ENCODE data around the gene CAV1. TPM values are rescaled to one million over a fixed set of nuclear protein-coding genes. Genes with fewer than 3 reads are reported as not detected.

CAV1 gene
- total and polyA plus RNA-seq, 12 donors: 4.0 to 35.4 (median 9.7) TPM

DNA sequence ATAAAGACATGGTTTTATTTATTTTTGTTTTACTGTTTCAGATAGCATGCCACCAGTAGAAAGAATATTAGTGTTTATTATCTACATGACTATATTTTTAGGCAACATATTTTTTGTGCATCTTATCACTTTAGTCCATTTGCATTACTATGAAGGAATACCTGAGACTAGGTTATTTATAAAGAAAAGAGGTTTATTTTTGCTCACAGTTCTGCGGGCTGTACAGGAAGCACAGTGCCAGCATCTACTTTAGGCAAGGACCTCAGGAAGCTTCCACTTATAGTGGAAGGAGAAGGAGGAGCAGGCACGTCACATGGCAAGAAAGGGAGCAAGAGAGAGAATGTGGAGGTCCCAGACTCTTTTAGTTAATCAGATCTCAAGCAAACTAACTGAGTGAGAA lies 19.6 kb upstream of the CAV1 start:
- Histone ChIP-seq H3K4me1 (replicated peaks in 1 of 2) (peaks cover 0 to 3% of the 10 kb centered on the region in 2 donors), H3K27ac (no peak overlapping the region), H3K27me3 (no peaks in the 10 kb centered on the region), H3K9me3 (replicated peaks in 1 of 3) (no peaks in the 10 kb centered on the region), H3K36me3 (replicated peaks in 1 of 2) (no peaks in the 10 kb centered on the region), H3K4me3 (no peak overlapping the region)
- DNase-seq: no peak
- TF ChIP-seq, protein P1, sequence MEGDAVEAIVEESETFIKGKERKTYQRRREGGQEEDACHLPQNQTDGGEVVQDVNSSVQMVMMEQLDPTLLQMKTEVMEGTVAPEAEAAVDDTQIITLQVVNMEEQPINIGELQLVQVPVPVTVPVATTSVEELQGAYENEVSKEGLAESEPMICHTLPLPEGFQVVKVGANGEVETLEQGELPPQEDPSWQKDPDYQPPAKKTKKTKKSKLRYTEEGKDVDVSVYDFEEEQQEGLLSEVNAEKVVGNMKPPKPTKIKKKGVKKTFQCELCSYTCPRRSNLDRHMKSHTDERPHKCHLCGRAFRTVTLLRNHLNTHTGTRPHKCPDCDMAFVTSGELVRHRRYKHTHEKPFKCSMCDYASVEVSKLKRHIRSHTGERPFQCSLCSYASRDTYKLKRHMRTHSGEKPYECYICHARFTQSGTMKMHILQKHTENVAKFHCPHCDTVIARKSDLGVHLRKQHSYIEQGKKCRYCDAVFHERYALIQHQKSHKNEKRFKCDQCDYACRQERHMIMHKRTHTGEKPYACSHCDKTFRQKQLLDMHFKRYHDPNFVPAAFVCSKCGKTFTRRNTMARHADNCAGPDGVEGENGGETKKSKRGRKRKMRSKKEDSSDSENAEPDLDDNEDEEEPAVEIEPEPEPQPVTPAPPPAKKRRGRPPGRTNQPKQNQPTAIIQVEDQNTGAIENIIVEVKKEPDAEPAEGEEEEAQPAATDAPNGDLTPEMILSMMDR (IDR thresholded peaks at IDR 0.05): no peak
- no peak for TF ChIP-seq POLR2A (IDR thresholded peaks at IDR 0.05)
- 46 to 93% (median 88%) methylated on average over 2 of the region's 2 CpGs for WGBS, 4 donors
- intact Hi-C loops (cut with DNase I): no loop called here

DNA sequence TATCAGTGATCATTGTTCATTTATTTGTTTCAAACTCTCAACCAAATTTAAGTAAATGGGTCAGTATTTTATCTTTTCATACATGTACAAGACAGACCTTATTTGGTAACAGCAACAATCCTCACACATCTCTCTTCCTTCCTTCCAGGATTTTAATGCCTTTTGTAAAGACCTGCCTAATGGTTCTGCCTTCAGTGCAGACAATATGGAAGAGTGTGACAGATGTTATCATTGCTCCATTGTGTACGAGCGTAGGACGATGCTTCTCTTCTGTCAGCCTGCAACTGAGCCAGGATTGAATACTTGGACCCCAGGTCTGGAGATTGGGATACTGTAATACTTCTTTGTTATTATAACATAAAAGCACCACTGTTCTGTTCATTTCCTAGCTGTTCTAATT lies 19.0 kb upstream of the CAV1 start:
- Histone ChIP-seq H3K9me3 (replicated peaks in 1 of 3) (no peaks in the 10 kb centered on the region), H3K27me3 (no peaks in the 10 kb centered on the region), H3K4me1 (replicated peaks in 1 of 2) (peaks cover 0 to 3% of the 10 kb centered on the region in 2 donors), H3K4me3 (no peak overlapping the region), H3K27ac (no peak overlapping the region), H3K36me3 (replicated peaks in 1 of 2) (no peaks in the 10 kb centered on the region)
- no peak for DNase-seq
- TF ChIP-seq POLR2A (IDR thresholded peaks at IDR 0.05): no peak
- TF ChIP-seq, protein P1 (IDR thresholded peaks at IDR 0.05): no peak
- WGBS, 4 donors: 83 to 94% (median 91%) methylated on average over 3 of the region's 3 CpGs
- intact Hi-C loops (cut with DNase I): no loop called here

DNA sequence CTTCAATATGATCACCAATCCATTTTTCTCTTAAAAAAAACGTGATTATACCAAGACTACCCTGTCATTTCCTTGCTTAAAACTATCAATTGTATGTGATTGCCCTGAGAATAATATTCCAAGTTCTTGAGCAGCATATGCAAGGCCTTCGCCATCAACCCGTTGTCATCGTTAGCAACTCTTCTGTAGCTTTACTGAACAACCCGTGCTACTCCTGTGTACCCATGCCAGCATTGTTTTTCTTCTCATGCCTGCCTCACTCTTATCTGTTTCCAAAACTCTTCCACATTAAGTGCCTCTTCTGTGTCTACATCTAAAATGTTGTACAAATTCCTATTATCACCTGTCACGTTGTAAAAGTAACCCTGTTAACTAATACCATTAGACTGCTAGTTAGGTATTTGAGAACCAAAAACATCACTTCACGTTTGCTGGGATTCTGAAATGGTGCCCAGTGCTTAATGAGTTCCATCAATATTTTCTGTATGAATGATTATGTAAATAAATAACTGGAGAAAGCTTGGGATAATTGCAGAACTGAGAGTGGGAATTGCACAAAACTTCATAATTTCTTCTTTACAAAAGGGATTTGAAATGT lies 14.8 kb upstream of the CAV1 start:
- Histone ChIP-seq H3K4me3 (no peak overlapping the region), H3K27ac (no peak overlapping the region), H3K4me1 (replicated peaks in 1 of 2) (no peaks in the 10 kb centered on the region), H3K27me3 (no peaks in the 10 kb centered on the region), H3K9me3 (replicated peaks in 1 of 3) (no peaks in the 10 kb centered on the region), H3K36me3 (replicated peaks in 1 of 2) (no peaks in the 10 kb centered on the region)
- intact Hi-C loops (cut with DNase I): no loop called here
- TF ChIP-seq POLR2A (IDR thresholded peaks at IDR 0.05): no peak
- TF ChIP-seq, protein P1 (IDR thresholded peaks at IDR 0.05): no peak
- WGBS, 4 donors: 83 to 89% (median 88%) methylated on average over 7 of the region's 7 CpGs
- DNase-seq: no peak

DNA sequence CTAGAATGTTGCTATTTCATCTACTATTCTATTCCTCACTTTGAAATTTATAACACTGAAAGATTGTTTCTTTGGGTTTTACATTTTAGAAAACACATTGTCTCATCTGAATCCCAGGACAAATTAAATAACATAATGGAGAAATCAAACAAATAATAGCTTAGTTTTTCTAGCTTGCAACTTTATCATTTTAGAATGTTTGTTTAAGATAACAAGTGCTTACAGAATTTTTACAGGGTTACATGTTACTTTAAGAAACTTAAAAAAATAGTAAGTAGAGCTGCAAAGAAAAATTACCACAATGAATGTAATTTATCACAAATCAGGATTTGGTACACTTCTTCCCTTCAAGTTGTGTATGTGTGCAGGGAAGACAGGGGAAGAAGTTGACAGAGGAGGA lies 14.0 kb upstream of the CAV1 start:
- Histone ChIP-seq H3K9me3 (replicated peaks in 1 of 3) (no peaks in the 10 kb centered on the region), H3K4me1 (replicated peaks in 1 of 2) (no peaks in the 10 kb centered on the region), H3K36me3 (replicated peaks in 1 of 2) (no peaks in the 10 kb centered on the region), H3K27me3 (no peaks in the 10 kb centered on the region), H3K27ac (no peak overlapping the region), H3K4me3 (no peak overlapping the region)
- TF ChIP-seq, protein P1 (IDR thresholded peaks at IDR 0.05): no peak
- no peak for TF ChIP-seq POLR2A (IDR thresholded peaks at IDR 0.05)
- intact Hi-C loops (cut with DNase I): no loop called here
- DNase-seq: no peak
